Cardiac muscle cell (in vitro differentiated cells and primary cell): ENCODE data around the gene RTCA. TPM values are rescaled to one million over a fixed set of nuclear protein-coding genes. Genes with fewer than 3 reads are reported as not detected.

Source experiments
- DNase-seq, 2 donors: peaks; one replicate each; pipeline versions ENCODE4 v3.0.0 to v3.0.0-alpha.2; 2010 to 2017; ENCODE audit warnings: low read depth in 1 of 2, low spot score in 1 of 2
- H3K27ac ChIP-seq: fragments of 200-600 bp; sonication (generic); 2 replicates; pipeline ENCODE4 v1.5.1; 2016
- H3K27me3 ChIP-seq: fragments of 200-600 bp; sonication (generic); 2 replicates; pipeline ENCODE4 v1.6.0; 2016; ENCODE audit warnings: control low read depth
- H3K36me3 ChIP-seq: fragments of 200-600 bp; sonication (generic); 2 replicates; pipeline ENCODE4 v1.5.1; 2016; ENCODE audit warnings: control low read depth
- H3K4me1 ChIP-seq: fragments of 200-600 bp; sonication (generic); 2 replicates; pipeline ENCODE4 v1.8.1; 2017; ENCODE audit warnings: low read depth, mild to moderate bottlenecking, mixed run types
- H3K4me3 ChIP-seq: fragments of 200-600 bp; sonication (generic); 2 replicates; pipeline ENCODE4 v1.5.1; 2016; ENCODE audit warnings: mild to moderate bottlenecking
- H3K9me3 ChIP-seq: fragments of 200-600 bp; sonication (generic); 2 replicates; pipeline ENCODE4 v1.5.1; 2017; ENCODE audit warnings: low read depth, mild to moderate bottlenecking, control low read depth
- CTCF ChIP-seq: IDR thresholded peaks from 2 replicates; pipeline ENCODE4 v1.5.1; 2012; ENCODE audit warnings: low read depth, mild to moderate bottlenecking, low read length
- polyA plus RNA-seq: library from polyadenylated mRNA; unstranded; fragments of >200 nt; fragmentation: Nextera tagmentation; extraction: Ambion mirVana; gene quantifications from 2 replicates; pipeline ENCODE4 v1.2.1, GENCODE V29; 2016
- total RNA-seq: library from RNA; depleted of rRNA; stranded (reverse); fragments of >200 nt; gene quantifications from 2 replicates; pipeline ENCODE4 v1.2.3, GENCODE V29; 2016

RTCA gene
- total and polyA plus RNA-seq, 2 experiments from 2014 or later: 36.1 to 40.5 TPM

- H3K36me3 ChIP-seq: peaks cover 28% of the 10 kb centered on the region
- H3K9me3 ChIP-seq: no peaks in the 10 kb centered on the region
- H3K27ac ChIP-seq: no peak overlapping the region
- no peaks in the 10 kb centered on the region for H3K27me3 ChIP-seq
- no peak for TF ChIP-seq CTCF
- no peak overlapping the region for H3K4me3 ChIP-seq
- H3K4me1 ChIP-seq: no peaks in the 10 kb centered on the region
- DNase-seq: no peak
These were observed 28.9 kb upstream of the RTCA start for GRCh38 chr1:100237091-100237490.

GRCh38 chr1:100239961-100240360 is 26.1 kb upstream of the RTCA start:
- Histone ChIP-seq H3K4me3 (no peak overlapping the region), H3K9me3 (no peaks in the 10 kb centered on the region), H3K4me1 (no peaks in the 10 kb centered on the region), H3K27ac (no peak overlapping the region), H3K36me3 (peaks cover 17% of the 10 kb centered on the region), H3K27me3 (no peaks in the 10 kb centered on the region)
- no peak for DNase-seq
- no peak for TF ChIP-seq CTCF

- H3K36me3 ChIP-seq: peaks cover 12% of the 10 kb centered on the region
- no peak for TF ChIP-seq CTCF
- no peak overlapping the region for H3K27ac ChIP-seq
- H3K27me3 ChIP-seq: no peaks in the 10 kb centered on the region
- DNase-seq: no peak
- no peaks in the 10 kb centered on the region for H3K4me1 ChIP-seq
- H3K4me3 ChIP-seq: no peak overlapping the region
- H3K9me3 ChIP-seq: no peaks in the 10 kb centered on the region
These were observed 25.4 kb upstream of the RTCA start for GRCh38 chr1:100240631-100241030.

- H3K4me3 ChIP-seq: no peak overlapping the region
- DNase-seq: no peak
- no peak for TF ChIP-seq CTCF
- H3K27ac ChIP-seq: no peak overlapping the region
- no peaks in the 10 kb centered on the region for H3K9me3 ChIP-seq
- H3K27me3 ChIP-seq: no peaks in the 10 kb centered on the region
- H3K36me3 ChIP-seq: no peaks in the 10 kb centered on the region
- peaks cover 7% of the 10 kb centered on the region for H3K4me1 ChIP-seq
These were observed 19.3 kb upstream of the RTCA start for GRCh38 chr1:100246738-100247137.

- H3K27ac ChIP-seq: peak overlapping the region; percentile 93
- H3K4me1 ChIP-seq: peaks cover 7% of the 10 kb centered on the region
- H3K4me3 ChIP-seq: peak overlapping the region; percentile 58
- peak in 1 of 2 donors; percentile 13 for DNase-seq
- no peaks in the 10 kb centered on the region for H3K36me3 ChIP-seq
- TF ChIP-seq CTCF: no peak
- H3K27me3 ChIP-seq: no peaks in the 10 kb centered on the region
- no peaks in the 10 kb centered on the region for H3K9me3 ChIP-seq
These were observed 16.9 kb upstream of the RTCA start for GRCh38 chr1:100249155-100249536.
